ENCODE results near the gene PRR7. TPM values are rescaled to one million over a fixed set of nuclear protein-coding genes. Genes with fewer than 3 reads are reported as not detected.

The PRR7 gene
- total RNA-seq, 1 donor from 2014 or later: 1.7 TPM

DNA sequence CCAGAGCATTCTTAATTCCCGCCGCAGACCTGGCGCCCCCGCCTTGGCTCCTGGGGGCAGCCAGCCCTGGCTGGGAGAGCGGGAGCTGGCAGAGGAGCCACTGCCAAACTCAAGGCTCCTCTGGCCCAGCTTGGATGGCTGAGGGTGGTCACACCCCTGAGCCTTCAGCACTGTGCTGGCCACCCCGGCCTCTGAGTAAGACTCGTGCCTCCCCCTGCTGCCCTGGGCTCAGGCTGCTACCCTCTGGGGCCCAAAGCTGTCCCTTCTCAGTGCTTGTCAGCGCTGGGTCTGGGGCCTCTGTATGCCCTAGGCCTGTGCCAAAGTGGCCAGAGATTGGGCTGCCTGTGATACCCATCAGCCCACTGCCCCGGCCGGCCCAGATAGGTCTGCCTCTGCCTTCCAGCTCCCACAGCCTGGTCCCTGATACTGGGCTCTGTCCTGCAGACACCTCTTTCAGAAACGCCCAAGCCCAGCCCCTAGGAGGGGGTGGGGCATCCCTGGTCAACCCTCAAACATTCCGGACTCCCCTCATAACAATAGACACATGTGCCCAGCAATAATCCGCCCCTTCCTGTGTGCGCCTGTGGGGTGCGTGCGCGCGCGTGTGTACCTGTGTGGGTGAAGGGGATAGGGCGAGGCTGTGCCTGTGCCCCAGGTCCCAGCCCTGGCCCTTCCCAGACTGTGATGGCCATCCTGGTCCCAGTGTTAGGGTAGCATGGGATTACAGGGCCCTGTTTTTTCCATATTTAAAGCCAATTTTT is 4.4 kb upstream of the PRR7 start:
- intact Hi-C loops (cut with DNase I): no loop called here
- TF ChIP-seq, protein P1, sequence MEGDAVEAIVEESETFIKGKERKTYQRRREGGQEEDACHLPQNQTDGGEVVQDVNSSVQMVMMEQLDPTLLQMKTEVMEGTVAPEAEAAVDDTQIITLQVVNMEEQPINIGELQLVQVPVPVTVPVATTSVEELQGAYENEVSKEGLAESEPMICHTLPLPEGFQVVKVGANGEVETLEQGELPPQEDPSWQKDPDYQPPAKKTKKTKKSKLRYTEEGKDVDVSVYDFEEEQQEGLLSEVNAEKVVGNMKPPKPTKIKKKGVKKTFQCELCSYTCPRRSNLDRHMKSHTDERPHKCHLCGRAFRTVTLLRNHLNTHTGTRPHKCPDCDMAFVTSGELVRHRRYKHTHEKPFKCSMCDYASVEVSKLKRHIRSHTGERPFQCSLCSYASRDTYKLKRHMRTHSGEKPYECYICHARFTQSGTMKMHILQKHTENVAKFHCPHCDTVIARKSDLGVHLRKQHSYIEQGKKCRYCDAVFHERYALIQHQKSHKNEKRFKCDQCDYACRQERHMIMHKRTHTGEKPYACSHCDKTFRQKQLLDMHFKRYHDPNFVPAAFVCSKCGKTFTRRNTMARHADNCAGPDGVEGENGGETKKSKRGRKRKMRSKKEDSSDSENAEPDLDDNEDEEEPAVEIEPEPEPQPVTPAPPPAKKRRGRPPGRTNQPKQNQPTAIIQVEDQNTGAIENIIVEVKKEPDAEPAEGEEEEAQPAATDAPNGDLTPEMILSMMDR (IDR thresholded peaks at IDR 0.05): no peak
- no peak overlapping the region for H3K4me3 ChIP-seq
- ATAC-seq: no peak
- peaks cover 51% of the 10 kb centered on the region for H3K36me3 ChIP-seq
- H3K9me3 ChIP-seq: no peaks in the 10 kb centered on the region
- no peak for DNase-seq
- H3K27ac ChIP-seq: no peak overlapping the region
- no peaks in the 10 kb centered on the region for H3K27me3 ChIP-seq (ENCODE audit: low read depth)
- peaks cover 16% of the 10 kb centered on the region for H3K4me1 ChIP-seq

- no peaks in the 10 kb centered on the region for H3K27me3 ChIP-seq (ENCODE audit: low read depth)
- ATAC-seq: no peak
- H3K4me3 ChIP-seq: no peak overlapping the region
- peaks cover 40% of the 10 kb centered on the region for H3K36me3 ChIP-seq
- no peaks in the 10 kb centered on the region for H3K9me3 ChIP-seq
- DNase-seq: no peak
- intact Hi-C loops (cut with DNase I): no loop called here
- H3K4me1 ChIP-seq: peaks cover 25% of the 10 kb centered on the region
- H3K27ac ChIP-seq: no peak overlapping the region
- TF ChIP-seq, protein P1 (IDR thresholded peaks at IDR 0.05): no peak
These were observed 3.2 kb upstream of the PRR7 start for GRCh38 chr5:177443144-177443983.

GRCh38 chr5:177444106-177445051 is 2.2 kb upstream of the PRR7 start:
- DNase-seq (no peak), ATAC-seq (no peak)
- Histone ChIP-seq H3K27me3 (ENCODE audit: low read depth) (peaks cover 2% of the 10 kb centered on the region), H3K4me3 (no peak overlapping the region), H3K9me3 (no peaks in the 10 kb centered on the region), H3K4me1 (peaks cover 25% of the 10 kb centered on the region), H3K36me3 (peaks cover 33% of the 10 kb centered on the region), H3K27ac (no peak overlapping the region)
- intact Hi-C loops (cut with DNase I): no loop called here
- TF ChIP-seq, protein P1 (IDR thresholded peaks at IDR 0.05): no peak

DNA sequence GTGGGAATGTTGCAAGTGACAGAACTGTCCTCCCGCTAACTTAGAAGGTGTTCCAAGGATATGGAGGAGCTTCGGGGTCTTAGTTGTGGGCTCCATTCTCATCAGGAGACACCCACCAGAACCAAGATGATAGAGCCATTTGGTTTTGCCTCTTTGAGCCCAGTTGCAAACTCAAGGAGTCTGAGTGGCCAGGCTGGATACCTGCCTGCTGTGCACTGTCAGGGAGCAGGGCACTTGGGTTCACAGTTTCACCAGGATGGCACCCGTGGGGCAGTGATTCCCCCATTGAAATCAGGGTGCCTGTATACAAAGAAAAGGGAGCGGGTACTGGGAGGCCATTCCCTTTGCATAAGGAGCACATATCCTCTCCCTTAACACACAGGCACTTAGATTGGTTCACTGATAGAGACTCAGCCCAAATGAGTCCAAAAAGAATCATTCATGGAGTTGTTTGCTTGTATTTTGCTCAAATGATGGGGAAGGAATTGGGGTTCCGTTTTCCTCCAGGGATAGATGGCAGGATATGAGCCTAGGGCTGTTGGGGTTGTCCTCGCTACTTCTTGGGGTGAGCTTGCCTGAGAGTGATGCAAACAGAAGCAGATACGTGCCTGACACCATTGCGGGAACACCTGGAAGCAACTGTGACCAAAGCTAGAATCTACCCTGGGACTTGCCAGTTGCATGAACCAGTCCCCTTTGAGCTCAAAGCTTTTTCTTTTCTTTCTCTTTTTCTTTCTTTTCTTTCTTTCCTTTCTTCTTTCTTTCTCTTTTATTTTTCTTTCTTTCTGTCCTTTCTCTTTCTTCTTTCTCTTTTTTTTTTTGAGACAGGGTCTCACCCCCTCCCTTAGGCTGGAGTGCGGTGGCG is 1.3 kb upstream of the PRR7 start:
- Histone ChIP-seq H3K36me3 (peaks cover 26% of the 10 kb centered on the region), H3K27ac (no peak overlapping the region), H3K4me1 (peaks cover 25% of the 10 kb centered on the region), H3K9me3 (no peaks in the 10 kb centered on the region), H3K27me3 (ENCODE audit: low read depth) (peaks cover 11% of the 10 kb centered on the region), H3K4me3 (no peak overlapping the region)
- intact Hi-C loops (cut with DNase I): no loop called here
- TF ChIP-seq, protein P1 (IDR thresholded peaks at IDR 0.05): no peak
- ATAC-seq (no peak), DNase-seq (no peak)

Measured in lower lobe of right lung (tissue), 2 donors.